Naive B cell (primary cell): Measurements from ENCODE around the gene TOX3. TPM values are rescaled to one million over a fixed set of nuclear protein-coding genes. Genes with fewer than 3 reads are reported as not detected.

Source experiments
- ATAC-seq, 2 donors: fragments of 150-1000 bp; cut with Tn5 transposase; 2 replicates each; pipeline ENCODE4 v1.10.0; 2021; ENCODE audit warnings: low read depth in 2 of 2, mild to moderate bottlenecking in 2 of 2, moderate library complexity in 2 of 2
- DNase-seq: peaks from one replicate; pipeline ENCODE4 v3.0.0; 2022
- H3K27ac Mint-ChIP-seq, 6 donors: one replicate each; pipeline ENCODE4 v1.8.0; 2020 to 2022; ENCODE audit warnings: mild to moderate bottlenecking in 6 of 6, mixed read lengths in 6 of 6, moderate library complexity in 5 of 6, inconsistent platforms in 2 of 6
- H3K27me3 Mint-ChIP-seq, 3 donors: one replicate each; pipeline ENCODE4 v1.8.0; 2021 to 2022; ENCODE audit warnings: mixed read lengths in 3 of 3, mild to moderate bottlenecking in 1 of 3
- H3K36me3 Mint-ChIP-seq, 2 donors: one replicate each; pipeline ENCODE4 v1.8.0; 2020 to 2022; ENCODE audit warnings: mixed read lengths in 2 of 2, inconsistent platforms in 1 of 2, mild to moderate bottlenecking in 1 of 2
- H3K4me1 Mint-ChIP-seq, 3 donors: one replicate each; pipeline ENCODE4 v1.8.0; 2020 to 2022; ENCODE audit warnings: mixed read lengths in 3 of 3, inconsistent platforms in 1 of 3, mild to moderate bottlenecking in 1 of 3, moderate library complexity in 1 of 3
- H3K4me3 Mint-ChIP-seq, 8 donors: one replicate each; pipeline ENCODE4 v1.8.0; 2020 to 2022; ENCODE audit warnings: mild to moderate bottlenecking in 8 of 8, mixed read lengths in 8 of 8, moderate library complexity in 8 of 8, inconsistent platforms in 2 of 8
- H3K9me3 Mint-ChIP-seq, 7 donors: one replicate each; pipeline ENCODE4 v1.8.0; 2020 to 2022; ENCODE audit warnings: mixed read lengths in 7 of 7, mild to moderate bottlenecking in 5 of 7, inconsistent platforms in 2 of 7, moderate library complexity in 1 of 7
- polyA plus RNA-seq, 6 donors: library from polyadenylated mRNA; unstranded; fragments of 300-500 nt; fragmentation: Illumina TruSeq; gene quantifications; one replicate each; pipeline ENCODE4 v1.2.3, GENCODE V29; 2021; ENCODE audit warnings: low read depth in 6 of 6

Gene TOX3
- polyA plus RNA-seq, 6 donors from 2014 or later = not detected

DNA sequence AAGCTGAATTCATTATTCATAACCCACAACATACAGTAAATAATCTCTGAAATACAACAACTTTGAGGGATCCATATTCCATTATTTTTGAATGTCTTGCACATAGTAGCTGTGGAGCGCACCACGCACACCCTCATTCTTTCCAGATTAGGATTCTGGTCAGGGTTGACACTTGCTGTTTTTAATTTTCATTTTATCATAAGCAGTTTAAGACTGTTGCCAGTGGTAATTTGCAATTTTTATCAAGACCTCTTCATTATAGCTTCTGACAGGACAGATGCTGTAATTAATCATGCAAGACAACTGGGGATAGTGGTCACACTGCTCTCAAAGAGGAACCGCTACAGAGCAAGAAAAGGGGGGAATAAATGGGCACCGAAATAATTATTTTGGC is 109.7 kb downstream of the TOX3 start:
- no peak overlapping the region for H3K27ac Mint-ChIP-seq
- H3K4me3 Mint-ChIP-seq = no peak overlapping the region
- H3K36me3 Mint-ChIP-seq = no peaks in the 10 kb centered on the region
- no peaks in the 10 kb centered on the region for H3K4me1 Mint-ChIP-seq
- no peaks in the 10 kb centered on the region for H3K27me3 Mint-ChIP-seq
- no peak for ATAC-seq
- DNase-seq = no peak
- peaks cover 0 to 6% (median 3%) of the 10 kb centered on the region in 7 donors for H3K9me3 Mint-ChIP-seq

DNA sequence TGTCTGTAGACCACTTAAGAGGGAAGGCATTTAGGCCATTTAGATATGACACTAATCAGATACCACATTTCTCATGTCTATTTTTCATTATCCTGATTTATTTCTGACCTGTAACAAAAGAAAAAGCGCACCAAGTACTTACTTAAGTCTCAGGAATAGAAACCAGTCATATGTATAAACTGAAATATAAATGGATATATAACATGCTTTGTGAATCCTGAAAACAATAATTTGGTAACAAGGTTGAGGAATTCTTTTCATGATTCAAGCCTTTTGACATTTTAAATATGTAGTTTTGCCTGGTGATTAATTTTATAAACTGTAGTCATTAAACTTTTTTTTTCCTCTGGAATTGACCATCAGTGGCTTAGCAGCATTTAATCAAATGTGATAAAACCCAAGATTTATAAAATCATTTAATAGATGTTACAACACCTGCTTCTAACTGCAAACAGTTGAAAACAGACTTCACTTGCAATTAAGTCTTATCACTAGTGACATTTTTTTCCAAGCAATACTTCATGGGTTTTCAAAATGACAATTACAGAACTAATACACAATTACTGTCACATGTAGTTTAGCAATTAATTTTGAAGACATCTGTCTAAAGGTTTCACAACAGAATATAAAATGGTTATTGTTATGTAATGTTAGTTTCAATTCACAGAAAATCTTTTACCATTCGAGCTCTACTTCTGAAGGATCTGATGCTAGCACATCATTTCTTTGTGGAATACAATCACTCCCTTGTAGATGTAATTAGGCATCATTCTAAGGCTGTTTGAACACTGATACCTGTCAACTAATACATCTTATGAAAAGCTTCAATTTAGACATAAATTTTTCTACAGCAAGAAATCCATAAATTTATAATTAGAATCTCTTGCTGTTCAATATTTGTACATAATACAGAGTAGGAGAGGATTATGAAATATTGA is 110.3 kb downstream of the TOX3 start:
- ATAC-seq (no peak), DNase-seq (no peak)
- Mint-ChIP-seq H3K4me1 (no peaks in the 10 kb centered on the region), H3K27me3 (no peaks in the 10 kb centered on the region), H3K4me3 (no peak overlapping the region), H3K27ac (no peak overlapping the region), H3K36me3 (no peaks in the 10 kb centered on the region), H3K9me3 (peaks cover 0 to 6% (median 3%) of the 10 kb centered on the region in 7 donors)

DNA sequence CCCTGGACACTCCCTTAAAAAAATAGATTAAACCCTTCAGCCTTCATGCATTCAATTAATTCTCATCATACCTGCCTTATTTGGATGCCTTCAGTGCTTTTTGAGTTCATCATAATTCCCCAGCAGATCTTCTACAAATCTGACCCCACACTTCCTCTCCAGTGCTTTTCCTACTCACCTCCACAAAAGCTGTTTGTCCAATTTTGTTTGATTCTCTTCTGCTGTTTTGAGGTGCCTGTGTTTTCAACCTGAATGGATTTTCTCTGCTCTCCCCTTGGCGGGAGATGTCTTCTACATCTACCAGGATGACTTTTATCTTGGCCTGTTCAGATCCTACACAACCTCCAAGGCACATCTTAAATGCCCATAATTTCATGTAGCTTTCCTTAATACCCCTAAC is 112.7 kb downstream of the TOX3 start:
- no peak for ATAC-seq
- Mint-ChIP-seq H3K4me1 (no peaks in the 10 kb centered on the region), H3K27me3 (no peaks in the 10 kb centered on the region), H3K36me3 (no peaks in the 10 kb centered on the region), H3K9me3 (no peaks in the 10 kb centered on the region), H3K4me3 (no peak overlapping the region), H3K27ac (no peak overlapping the region)
- DNase-seq = no peak

DNA sequence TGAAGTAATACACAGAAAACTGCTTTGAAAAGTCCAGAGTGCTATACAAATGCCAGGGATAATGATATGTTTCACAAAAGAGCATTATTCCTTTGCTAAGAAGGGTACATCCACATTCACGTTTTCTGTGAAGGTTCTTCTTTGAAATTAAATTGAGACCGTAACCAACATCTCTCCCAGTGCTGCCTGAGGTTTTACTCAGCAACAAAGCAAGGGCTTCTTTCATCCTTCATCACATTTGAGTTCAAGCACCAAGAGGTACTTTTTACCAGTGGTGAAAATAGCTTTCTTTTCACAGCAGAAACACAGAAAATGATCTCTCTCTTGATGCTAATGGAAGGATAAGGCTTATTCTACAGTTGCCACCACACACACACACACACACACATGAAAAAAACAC is 113.3 kb downstream of the TOX3 start:
- no peak for ATAC-seq
- Mint-ChIP-seq H3K4me1 (no peaks in the 10 kb centered on the region), H3K9me3 (no peaks in the 10 kb centered on the region)

DNA sequence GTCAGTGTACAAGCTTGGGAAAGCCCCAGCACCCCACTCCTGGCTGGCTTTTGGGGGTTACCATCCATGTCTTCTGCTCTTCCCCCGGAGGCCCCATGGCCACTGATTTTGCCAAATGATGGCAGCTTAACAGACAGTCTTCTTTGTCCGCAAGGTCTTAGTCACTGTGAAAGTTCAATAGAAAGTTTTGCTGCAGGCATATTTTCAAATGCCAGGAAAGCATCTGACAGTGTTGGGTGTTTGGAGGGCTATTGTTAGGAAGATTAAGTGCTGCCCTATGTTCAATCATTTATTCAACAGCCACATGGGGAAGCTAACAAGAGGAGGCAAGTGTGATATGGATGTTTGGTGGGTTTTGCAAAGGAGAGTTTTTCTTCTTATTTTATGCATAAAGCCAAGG is 122.4 kb downstream of the TOX3 start:
- H3K27me3 Mint-ChIP-seq = no peaks in the 10 kb centered on the region
- ATAC-seq (no peak), DNase-seq (no peak)
- H3K36me3 Mint-ChIP-seq = no peaks in the 10 kb centered on the region
- no peak overlapping the region for H3K4me3 Mint-ChIP-seq
- no peaks in the 10 kb centered on the region for H3K4me1 Mint-ChIP-seq
- H3K27ac Mint-ChIP-seq = no peak overlapping the region
- peaks cover 0 to 7% (median 3%) of the 10 kb centered on the region in 7 donors for H3K9me3 Mint-ChIP-seq

More for the DNA sequence above, 113.3 kb downstream of the TOX3 start:
- no peak for DNase-seq
- Mint-ChIP-seq H3K27me3 (no peaks in the 10 kb centered on the region), H3K27ac (no peak overlapping the region), H3K4me3 (no peak overlapping the region), H3K36me3 (no peaks in the 10 kb centered on the region)

DNA sequence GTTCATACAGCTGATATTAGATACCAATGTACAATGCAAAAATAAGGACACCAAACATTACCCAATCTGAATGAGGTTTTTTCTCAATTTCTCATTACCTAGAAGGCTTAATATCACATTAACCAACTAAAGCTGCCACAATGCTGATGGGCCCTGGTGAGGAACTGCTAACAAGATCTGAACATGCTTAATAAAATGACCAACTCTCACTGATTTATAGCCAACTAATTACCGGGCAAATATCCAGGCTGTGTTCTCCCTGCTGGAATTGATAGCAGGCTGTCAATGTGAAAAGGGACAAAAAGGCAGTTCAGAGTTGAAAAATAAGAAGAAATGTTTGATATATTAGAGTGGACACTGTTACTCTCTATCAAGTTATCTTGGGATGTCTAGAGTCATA is 124.6 kb downstream of the TOX3 start:
- Mint-ChIP-seq H3K27ac (no peak overlapping the region), H3K4me3 (no peak overlapping the region), H3K36me3 (no peaks in the 10 kb centered on the region), H3K4me1 (no peaks in the 10 kb centered on the region), H3K27me3 (no peaks in the 10 kb centered on the region), H3K9me3 (peaks cover 0 to 15% (median 4%) of the 10 kb centered on the region in 7 donors)
- ATAC-seq (no peak), DNase-seq (no peak)

DNA sequence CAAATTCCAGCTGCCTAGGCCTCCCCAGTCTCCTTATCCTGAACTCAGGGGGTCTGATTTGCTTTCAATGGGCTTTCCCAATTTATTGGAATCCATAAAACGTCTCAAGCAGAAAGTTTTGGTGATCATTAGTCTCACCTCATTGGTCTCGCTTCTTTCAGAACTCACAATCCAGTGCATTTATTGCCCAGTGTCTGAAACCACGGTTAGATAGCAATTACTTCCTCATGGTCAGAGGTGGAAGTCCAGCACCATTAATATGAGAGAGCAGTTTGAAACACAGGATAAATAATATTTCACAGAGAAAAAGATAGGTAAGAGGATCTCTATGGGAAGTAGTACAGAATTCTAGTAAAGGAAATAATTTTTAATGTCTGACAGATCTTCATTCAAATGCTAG is 128.7 kb downstream of the TOX3 start:
- no peak for ATAC-seq
- H3K27me3 Mint-ChIP-seq = no peaks in the 10 kb centered on the region

DNA sequence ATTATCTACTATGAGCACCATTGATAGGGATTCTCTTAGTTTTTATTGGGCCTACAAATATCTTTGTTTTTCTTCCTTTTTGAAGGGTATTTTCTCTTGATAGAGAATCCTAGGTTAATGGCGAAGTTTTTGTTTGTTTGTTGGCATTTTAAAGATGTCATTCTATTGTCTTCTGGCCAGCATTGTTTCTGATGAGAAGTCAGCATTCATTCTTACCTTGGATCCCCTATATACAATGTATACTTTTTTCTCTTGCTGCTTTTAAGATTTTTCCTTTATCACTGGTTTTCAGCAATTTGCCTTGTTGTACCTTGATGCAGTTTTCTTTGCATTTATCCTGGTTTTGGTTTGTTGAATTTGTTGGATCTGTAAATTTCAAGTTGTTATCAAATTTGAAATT is 130.1 kb downstream of the TOX3 start:
- no peaks in the 10 kb centered on the region for H3K4me1 Mint-ChIP-seq
- no peak overlapping the region for H3K4me3 Mint-ChIP-seq
- ATAC-seq = no peak
- H3K27ac Mint-ChIP-seq = no peak overlapping the region
- H3K27me3 Mint-ChIP-seq = no peaks in the 10 kb centered on the region
- peaks cover 0 to 16% (median 8%) of the 10 kb centered on the region in 7 donors for H3K9me3 Mint-ChIP-seq
- no peak for DNase-seq
- H3K36me3 Mint-ChIP-seq = no peaks in the 10 kb centered on the region

More for the DNA sequence above, 128.7 kb downstream of the TOX3 start:
- Mint-ChIP-seq H3K4me3 (no peak overlapping the region), H3K36me3 (no peaks in the 10 kb centered on the region), H3K9me3 (peaks cover 0 to 16% (median 8%) of the 10 kb centered on the region in 7 donors), H3K4me1 (no peaks in the 10 kb centered on the region), H3K27ac (no peak overlapping the region)
- no peak for DNase-seq

DNA sequence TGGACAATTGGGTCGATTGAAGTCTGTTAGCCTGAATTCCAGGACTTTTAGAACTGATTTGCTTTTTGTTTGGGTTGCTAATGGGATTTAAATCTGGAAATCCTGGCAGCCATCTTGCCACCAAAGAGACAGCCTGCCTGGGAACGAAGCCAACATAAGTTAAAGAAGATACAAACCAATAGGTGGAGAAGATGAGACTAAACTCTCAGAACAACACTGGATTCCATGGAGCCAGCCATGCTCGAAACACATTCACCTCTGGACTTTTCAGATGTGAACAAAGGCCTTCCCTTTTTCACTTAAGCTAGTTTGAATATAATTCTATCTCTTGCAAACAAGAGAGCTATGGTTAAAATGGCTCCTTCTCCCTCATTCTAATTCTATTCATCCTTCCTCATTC is 135.9 kb downstream of the TOX3 start:
- no peak for DNase-seq
- Mint-ChIP-seq H3K4me1 (no peaks in the 10 kb centered on the region), H3K9me3 (peaks cover 0 to 3% (median 2%) of the 10 kb centered on the region in 7 donors), H3K4me3 (no peak overlapping the region), H3K36me3 (no peaks in the 10 kb centered on the region), H3K27me3 (no peaks in the 10 kb centered on the region), H3K27ac (no peak overlapping the region)
- ATAC-seq = no peak

DNA sequence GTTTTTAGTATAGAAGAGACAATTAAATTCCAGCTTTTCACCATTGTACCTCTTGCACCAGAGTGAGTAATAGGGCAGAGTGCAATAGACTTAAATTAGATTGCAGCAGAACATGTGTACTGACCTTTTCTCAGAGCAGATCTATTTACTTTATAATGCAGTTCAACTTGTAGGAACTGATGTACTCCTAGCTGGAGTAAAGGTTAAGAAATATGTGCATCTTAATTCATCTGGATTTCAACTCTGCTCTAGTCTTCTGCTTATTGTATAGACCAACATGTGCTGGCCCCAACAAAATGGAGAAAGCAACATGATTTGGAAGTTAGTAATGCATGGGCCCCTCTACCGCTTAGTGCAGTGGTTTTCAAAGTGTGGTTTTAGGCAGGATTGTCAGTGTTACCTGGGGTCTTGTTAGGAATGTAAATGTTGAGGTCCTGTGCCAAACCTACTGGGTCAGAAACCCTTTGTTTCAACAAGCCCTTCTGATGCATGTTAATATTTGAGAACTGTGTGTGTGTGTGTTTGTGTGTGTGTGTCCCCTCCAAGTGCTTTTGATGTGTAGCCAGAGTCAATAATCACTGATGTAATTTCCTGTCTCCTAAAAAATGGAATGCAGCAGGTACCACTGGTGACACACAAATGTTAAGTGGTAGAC is 138.6 kb downstream of the TOX3 start:
- ATAC-seq = no peak
- H3K27ac Mint-ChIP-seq = no peak overlapping the region
- no peak overlapping the region for H3K4me3 Mint-ChIP-seq
- DNase-seq = no peak
- H3K4me1 Mint-ChIP-seq = no peaks in the 10 kb centered on the region
- no peaks in the 10 kb centered on the region for H3K27me3 Mint-ChIP-seq
- H3K36me3 Mint-ChIP-seq = no peaks in the 10 kb centered on the region
- peaks cover 0 to 12% (median 2%) of the 10 kb centered on the region in 7 donors for H3K9me3 Mint-ChIP-seq

DNA sequence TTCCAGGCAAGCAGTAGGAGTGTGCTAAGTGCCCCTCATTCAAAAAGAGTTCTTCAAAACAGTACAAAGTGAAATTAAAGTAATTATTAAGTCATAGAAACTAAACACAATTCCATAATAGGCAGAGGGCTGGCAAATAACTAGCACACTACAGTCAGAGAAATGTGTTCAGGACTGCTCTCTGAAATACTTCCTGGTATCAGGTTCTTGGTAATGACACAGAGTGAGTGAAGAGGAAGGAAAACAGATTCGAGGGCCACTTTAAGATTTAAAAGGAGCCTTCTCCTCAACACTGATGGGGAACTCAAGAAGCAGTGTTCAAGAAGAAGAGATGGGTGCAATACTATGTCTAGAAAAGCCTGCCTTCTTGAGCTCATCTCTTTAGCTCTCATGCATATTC is 139.2 kb downstream of the TOX3 start:
- no peak overlapping the region for H3K4me3 Mint-ChIP-seq
- no peak overlapping the region for H3K27ac Mint-ChIP-seq
- no peak for ATAC-seq
- no peaks in the 10 kb centered on the region for H3K27me3 Mint-ChIP-seq
- H3K9me3 Mint-ChIP-seq = peaks cover 0 to 12% (median 2%) of the 10 kb centered on the region in 7 donors
- no peak for DNase-seq
- no peaks in the 10 kb centered on the region for H3K4me1 Mint-ChIP-seq
- H3K36me3 Mint-ChIP-seq = no peaks in the 10 kb centered on the region

DNA sequence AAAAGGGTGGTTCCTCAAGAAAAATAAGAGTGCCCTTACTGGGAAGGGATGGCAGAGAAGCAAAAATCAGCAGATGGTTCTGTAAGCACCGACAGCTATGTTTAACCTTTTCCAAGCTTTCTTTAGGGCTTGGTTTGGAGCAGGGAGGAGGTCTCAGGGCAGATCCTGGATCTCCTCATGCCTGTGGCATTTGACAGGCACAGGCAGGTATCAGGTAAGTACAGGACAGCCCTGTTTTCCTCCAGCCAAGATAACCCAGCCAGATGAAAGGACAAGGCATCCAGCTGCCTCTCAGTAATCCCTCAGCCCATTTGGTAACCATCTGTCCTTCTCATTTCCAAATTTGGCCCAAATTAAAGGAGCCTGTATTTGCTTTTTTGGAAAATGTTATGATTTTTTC is 141.5 kb downstream of the TOX3 start:
- Mint-ChIP-seq H3K4me1 (no peaks in the 10 kb centered on the region), H3K36me3 (no peaks in the 10 kb centered on the region), H3K27ac (no peak overlapping the region), H3K27me3 (no peaks in the 10 kb centered on the region), H3K4me3 (no peak overlapping the region), H3K9me3 (peaks cover 0 to 12% (median 2%) of the 10 kb centered on the region in 7 donors)
- ATAC-seq = no peak
- DNase-seq = no peak

DNA sequence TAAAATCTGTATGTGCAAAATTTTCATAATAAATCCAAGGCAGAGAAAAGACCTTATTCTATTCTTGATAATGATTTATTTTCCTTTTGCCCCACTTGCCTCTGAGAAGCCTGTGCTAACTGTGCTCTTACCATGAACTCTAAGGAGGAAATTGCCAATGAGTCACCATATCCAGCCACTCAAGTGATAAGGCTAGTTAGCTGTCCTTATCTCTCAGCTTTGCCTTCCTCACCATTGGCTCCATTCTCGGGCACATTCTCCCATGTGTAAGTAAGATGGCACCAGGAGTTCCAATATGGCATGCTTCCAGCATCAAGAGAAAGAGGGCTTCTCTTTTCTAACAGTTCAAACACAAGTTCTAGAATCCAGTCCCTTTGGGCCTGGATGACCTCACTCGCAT is 142.4 kb downstream of the TOX3 start:
- Mint-ChIP-seq H3K36me3 (no peaks in the 10 kb centered on the region), H3K27me3 (no peaks in the 10 kb centered on the region), H3K9me3 (peaks cover 0 to 12% (median 2%) of the 10 kb centered on the region in 7 donors), H3K4me1 (no peaks in the 10 kb centered on the region), H3K27ac (no peak overlapping the region), H3K4me3 (no peak overlapping the region)
- DNase-seq = no peak
- ATAC-seq = no peak

DNA sequence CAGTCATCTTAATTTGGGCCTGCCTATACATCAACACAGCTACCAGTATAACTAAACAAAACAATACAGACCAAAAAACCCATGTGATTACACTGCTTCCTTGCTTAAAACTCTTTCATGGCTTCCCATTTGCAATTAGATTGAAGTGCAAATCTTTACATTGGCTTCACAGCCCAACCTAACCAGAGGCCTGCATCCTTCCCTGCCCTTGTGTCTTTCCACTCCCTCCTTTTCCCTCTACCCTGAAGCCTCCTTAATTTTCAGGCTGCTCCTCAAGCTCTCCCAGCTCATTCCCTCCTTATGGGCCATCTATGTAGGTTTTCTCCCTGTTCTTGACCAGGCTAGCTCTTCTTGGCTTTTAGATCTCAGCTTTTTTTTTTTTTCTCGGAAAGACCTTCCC is 147.8 kb downstream of the TOX3 start:
- no peak for ATAC-seq
- H3K27ac Mint-ChIP-seq = no peak overlapping the region
- no peaks in the 10 kb centered on the region for H3K27me3 Mint-ChIP-seq
- H3K4me1 Mint-ChIP-seq = no peaks in the 10 kb centered on the region
- no peak for DNase-seq
- H3K36me3 Mint-ChIP-seq = no peaks in the 10 kb centered on the region
- H3K9me3 Mint-ChIP-seq = peaks cover 2 to 9% (median 6%) of the 10 kb centered on the region in 7 donors
- peak overlapping the region in 1 of 8 donors; percentile 13 for H3K4me3 Mint-ChIP-seq
